ENCODE data around the gene DAB2.

The DAB2 gene

DNA sequence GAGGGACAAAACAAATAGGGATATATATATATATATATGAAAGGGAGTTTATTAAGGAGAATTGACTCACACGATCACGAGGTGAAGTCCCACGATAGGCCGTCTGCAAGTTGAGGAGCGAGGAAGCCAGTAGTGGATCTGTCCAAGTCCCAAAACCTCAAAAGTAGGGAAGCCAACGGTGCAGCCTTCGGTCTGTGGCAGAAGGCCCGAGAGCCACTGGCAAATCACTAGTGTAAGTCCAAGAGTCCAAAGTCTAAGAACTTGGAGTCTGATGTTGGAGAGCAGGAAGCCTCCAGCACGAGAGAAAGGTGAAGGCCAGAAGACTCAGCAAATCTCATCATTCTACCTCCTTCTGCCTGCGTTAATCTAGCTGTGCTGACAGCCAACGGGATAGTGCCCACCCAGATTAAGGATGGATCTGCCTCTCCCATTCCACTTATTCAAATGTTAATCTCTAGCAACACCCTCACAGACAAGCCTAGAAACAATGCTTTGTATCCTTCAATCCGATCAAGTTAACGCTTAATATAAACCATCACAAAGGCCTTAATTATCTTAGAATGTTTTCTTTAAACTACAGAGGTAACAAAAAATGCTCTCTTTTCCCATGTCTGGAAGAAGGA lies 23.8 kb upstream of the DAB2 start:
- TF ChIP-seq, protein P1, sequence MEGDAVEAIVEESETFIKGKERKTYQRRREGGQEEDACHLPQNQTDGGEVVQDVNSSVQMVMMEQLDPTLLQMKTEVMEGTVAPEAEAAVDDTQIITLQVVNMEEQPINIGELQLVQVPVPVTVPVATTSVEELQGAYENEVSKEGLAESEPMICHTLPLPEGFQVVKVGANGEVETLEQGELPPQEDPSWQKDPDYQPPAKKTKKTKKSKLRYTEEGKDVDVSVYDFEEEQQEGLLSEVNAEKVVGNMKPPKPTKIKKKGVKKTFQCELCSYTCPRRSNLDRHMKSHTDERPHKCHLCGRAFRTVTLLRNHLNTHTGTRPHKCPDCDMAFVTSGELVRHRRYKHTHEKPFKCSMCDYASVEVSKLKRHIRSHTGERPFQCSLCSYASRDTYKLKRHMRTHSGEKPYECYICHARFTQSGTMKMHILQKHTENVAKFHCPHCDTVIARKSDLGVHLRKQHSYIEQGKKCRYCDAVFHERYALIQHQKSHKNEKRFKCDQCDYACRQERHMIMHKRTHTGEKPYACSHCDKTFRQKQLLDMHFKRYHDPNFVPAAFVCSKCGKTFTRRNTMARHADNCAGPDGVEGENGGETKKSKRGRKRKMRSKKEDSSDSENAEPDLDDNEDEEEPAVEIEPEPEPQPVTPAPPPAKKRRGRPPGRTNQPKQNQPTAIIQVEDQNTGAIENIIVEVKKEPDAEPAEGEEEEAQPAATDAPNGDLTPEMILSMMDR (conservative IDR thresholded peaks at IDR 0.05; ENCODE audit: low read length): no peak
- DNase-seq (ENCODE audit: low read depth): no peak
- no peak overlapping the region for H3K4me3 ChIP-seq (ENCODE audit: low read length)

DNA sequence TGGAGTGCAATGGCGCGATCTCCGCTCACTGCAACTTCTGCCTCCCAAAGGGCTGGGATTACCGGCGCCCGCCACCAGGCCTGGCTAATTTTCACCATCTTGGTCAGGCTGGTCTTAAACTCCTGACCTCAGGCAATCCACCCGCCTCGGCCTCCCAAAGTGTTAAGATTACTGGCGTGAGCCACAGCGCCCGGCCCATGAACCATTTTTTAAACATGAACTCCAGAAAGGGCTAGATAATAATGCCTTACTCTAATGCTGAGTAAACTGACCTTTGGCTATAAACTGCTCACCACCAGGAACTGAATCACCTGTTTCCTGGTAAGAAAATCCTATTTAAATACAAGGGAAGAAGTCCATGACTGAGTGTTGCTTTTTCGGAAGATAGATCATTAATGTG lies 23.2 kb upstream of the DAB2 start:
- TF ChIP-seq, protein P1 (conservative IDR thresholded peaks at IDR 0.05; ENCODE audit: low read length): no peak
- H3K4me3 ChIP-seq (ENCODE audit: low read length): no peak overlapping the region
- DNase-seq (ENCODE audit: low read depth): no peak

GRCh38 chr5:39447059-39447458 lies 22.3 kb upstream of the DAB2 start:
- TF ChIP-seq, protein P1 (conservative IDR thresholded peaks at IDR 0.05; ENCODE audit: low read length): no peak

DNA sequence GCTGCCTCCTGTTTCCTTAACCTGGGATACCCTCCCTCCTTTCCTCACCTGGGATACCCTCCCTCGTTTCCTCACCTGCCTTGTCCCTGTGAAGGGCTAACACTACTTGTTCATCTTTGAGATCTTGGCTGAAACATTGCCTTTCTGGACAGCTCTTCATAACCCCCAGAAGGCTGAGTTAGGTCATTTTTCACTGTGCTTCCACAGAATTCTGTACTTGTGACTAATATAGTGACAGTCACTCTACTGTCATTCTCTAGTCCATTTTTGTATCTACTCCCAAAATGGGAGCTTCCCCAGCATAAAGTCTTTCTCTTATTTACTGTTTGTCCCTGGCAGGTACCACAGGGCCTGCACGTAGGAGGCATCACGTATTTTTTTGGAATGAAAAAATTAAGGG lies 21.5 kb upstream of the DAB2 start:
- TF ChIP-seq, protein P1 (conservative IDR thresholded peaks at IDR 0.05; ENCODE audit: low read length): no peak
- H3K4me3 ChIP-seq (ENCODE audit: low read length): no peak overlapping the region
- DNase-seq (ENCODE audit: low read depth): no peak

More at GRCh38 chr5:39447059-39447458, 22.3 kb upstream of the DAB2 start:
- no peak overlapping the region for H3K4me3 ChIP-seq (ENCODE audit: low read length)
- peak; percentile 23 for DNase-seq (ENCODE audit: low read depth)

- TF ChIP-seq, protein P1 (conservative IDR thresholded peaks at IDR 0.05; ENCODE audit: low read length): no peak
- DNase-seq (ENCODE audit: low read depth): no peak
- H3K4me3 ChIP-seq (ENCODE audit: low read length): no peak overlapping the region
These were observed 19.1 kb upstream of the DAB2 start for GRCh38 chr5:39443911-39444310.

GRCh38 chr5:39442991-39443390 lies 18.2 kb upstream of the DAB2 start:
- no peak overlapping the region for H3K4me3 ChIP-seq (ENCODE audit: low read length)
- TF ChIP-seq, protein P1 (conservative IDR thresholded peaks at IDR 0.05; ENCODE audit: low read length): no peak
- no peak for DNase-seq (ENCODE audit: low read depth)

- no peak for DNase-seq (ENCODE audit: low read depth)
- TF ChIP-seq, protein P1 (conservative IDR thresholded peaks at IDR 0.05; ENCODE audit: low read length): no peak
- H3K4me3 ChIP-seq (ENCODE audit: low read length): no peak overlapping the region
These were observed 17.1 kb upstream of the DAB2 start for GRCh38 chr5:39441838-39442237.
